Measurements from ENCODE around the gene SYPL2. TPM values are rescaled to one million over a fixed set of nuclear protein-coding genes. Genes with fewer than 3 reads are reported as not detected.

The SYPL2 gene
- total and polyA plus RNA-seq, 2 of the 8 experiments (the other 6 are each of a cell fraction or from before 2014, with no cell fraction given): 1.5 TPM

DNA sequence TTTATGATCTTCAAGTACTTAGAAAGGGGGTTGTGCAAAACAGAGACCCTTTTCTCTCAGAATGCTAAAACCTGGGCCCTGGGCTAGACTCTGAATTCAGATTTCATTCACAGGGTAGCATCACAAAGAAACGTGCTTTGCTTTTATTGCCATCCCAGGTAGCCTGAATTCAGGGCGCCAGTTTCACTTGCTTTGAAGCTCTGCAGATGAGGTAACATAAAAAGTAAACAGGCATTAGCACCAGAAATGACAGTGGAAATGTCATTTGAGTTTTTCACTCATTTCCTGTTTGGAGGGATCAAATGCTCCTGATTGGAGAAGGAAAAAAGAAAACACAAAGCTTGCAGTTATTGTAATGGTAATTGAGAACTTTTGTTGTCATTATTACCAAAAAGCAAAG is 2.6 kb downstream of the SYPL2 start (continued):
- TF ChIP-seq, protein P1, sequence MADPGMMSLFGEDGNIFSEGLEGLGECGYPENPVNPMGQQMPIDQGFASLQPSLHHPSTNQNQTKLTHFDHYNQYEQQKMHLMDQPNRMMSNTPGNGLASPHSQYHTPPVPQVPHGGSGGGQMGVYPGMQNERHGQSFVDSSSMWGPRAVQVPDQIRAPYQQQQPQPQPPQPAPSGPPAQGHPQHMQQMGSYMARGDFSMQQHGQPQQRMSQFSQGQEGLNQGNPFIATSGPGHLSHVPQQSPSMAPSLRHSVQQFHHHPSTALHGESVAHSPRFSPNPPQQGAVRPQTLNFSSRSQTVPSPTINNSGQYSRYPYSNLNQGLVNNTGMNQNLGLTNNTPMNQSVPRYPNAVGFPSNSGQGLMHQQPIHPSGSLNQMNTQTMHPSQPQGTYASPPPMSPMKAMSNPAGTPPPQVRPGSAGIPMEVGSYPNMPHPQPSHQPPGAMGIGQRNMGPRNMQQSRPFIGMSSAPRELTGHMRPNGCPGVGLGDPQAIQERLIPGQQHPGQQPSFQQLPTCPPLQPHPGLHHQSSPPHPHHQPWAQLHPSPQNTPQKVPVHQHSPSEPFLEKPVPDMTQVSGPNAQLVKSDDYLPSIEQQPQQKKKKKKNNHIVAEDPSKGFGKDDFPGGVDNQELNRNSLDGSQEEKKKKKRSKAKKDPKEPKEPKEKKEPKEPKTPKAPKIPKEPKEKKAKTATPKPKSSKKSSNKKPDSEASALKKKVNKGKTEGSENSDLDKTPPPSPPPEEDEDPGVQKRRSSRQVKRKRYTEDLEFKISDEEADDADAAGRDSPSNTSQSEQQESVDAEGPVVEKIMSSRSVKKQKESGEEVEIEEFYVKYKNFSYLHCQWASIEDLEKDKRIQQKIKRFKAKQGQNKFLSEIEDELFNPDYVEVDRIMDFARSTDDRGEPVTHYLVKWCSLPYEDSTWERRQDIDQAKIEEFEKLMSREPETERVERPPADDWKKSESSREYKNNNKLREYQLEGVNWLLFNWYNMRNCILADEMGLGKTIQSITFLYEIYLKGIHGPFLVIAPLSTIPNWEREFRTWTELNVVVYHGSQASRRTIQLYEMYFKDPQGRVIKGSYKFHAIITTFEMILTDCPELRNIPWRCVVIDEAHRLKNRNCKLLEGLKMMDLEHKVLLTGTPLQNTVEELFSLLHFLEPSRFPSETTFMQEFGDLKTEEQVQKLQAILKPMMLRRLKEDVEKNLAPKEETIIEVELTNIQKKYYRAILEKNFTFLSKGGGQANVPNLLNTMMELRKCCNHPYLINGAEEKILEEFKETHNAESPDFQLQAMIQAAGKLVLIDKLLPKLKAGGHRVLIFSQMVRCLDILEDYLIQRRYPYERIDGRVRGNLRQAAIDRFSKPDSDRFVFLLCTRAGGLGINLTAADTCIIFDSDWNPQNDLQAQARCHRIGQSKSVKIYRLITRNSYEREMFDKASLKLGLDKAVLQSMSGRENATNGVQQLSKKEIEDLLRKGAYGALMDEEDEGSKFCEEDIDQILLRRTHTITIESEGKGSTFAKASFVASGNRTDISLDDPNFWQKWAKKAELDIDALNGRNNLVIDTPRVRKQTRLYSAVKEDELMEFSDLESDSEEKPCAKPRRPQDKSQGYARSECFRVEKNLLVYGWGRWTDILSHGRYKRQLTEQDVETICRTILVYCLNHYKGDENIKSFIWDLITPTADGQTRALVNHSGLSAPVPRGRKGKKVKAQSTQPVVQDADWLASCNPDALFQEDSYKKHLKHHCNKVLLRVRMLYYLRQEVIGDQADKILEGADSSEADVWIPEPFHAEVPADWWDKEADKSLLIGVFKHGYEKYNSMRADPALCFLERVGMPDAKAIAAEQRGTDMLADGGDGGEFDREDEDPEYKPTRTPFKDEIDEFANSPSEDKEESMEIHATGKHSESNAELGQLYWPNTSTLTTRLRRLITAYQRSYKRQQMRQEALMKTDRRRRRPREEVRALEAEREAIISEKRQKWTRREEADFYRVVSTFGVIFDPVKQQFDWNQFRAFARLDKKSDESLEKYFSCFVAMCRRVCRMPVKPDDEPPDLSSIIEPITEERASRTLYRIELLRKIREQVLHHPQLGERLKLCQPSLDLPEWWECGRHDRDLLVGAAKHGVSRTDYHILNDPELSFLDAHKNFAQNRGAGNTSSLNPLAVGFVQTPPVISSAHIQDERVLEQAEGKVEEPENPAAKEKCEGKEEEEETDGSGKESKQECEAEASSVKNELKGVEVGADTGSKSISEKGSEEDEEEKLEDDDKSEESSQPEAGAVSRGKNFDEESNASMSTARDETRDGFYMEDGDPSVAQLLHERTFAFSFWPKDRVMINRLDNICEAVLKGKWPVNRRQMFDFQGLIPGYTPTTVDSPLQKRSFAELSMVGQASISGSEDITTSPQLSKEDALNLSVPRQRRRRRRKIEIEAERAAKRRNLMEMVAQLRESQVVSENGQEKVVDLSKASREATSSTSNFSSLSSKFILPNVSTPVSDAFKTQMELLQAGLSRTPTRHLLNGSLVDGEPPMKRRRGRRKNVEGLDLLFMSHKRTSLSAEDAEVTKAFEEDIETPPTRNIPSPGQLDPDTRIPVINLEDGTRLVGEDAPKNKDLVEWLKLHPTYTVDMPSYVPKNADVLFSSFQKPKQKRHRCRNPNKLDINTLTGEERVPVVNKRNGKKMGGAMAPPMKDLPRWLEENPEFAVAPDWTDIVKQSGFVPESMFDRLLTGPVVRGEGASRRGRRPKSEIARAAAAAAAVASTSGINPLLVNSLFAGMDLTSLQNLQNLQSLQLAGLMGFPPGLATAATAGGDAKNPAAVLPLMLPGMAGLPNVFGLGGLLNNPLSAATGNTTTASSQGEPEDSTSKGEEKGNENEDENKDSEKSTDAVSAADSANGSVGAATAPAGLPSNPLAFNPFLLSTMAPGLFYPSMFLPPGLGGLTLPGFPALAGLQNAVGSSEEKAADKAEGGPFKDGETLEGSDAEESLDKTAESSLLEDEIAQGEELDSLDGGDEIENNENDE (IDR thresholded peaks at IDR 0.05; ENCODE audit: insufficient replicate concordance, low read length): no peak
- TF ChIP-seq SAP30 (IDR thresholded peaks at IDR 0.05; ENCODE audit: insufficient read depth, insufficient replicate concordance, low read length): no peak
- no peak for TF ChIP-seq SRF (IDR thresholded peaks at IDR 0.05; ENCODE audit: low read depth, low read length)
- TF ChIP-seq HDAC6 (IDR thresholded peaks at IDR 0.05; ENCODE audit: low read depth, low read length): no peak
